HepG2 (cell line): ENCODE results near the gene TCTA. TPM values are rescaled to one million over a fixed set of nuclear protein-coding genes. Genes with fewer than 3 reads are reported as not detected.

Experiments
- ATAC-seq: fragments of 200-7000 bp; cut with Tn5 transposase; 3 replicates; pipeline ENCODE4 v1.9.1; 2020; ENCODE audit warnings: mild to moderate bottlenecking, moderate library complexity
- BruUV-seq: library from RNA; stranded (reverse); fragments of 400-500 nt; replicated peaks from 2 replicates; lab custom pipeline; 2021; lab: Mats Ljungman, UMichigan
- CTCF ChIA-PET: fragments of 300-600 bp; formaldehyde crosslinking; extraction: SDS; loops from one replicate; lab custom pipeline; 2021; ENCODE audit warnings: low total read pairs, inconsistent platforms, low intra/inter-chr PET ratio; lab: Yijun Ruan, JAX
- POLR2A ChIA-PET: fragments of 350-600 bp; sonication (Branson Sonifier 250); formaldehyde crosslinking; loops from one replicate; lab custom pipeline; 2020; ENCODE audit warnings: antibody characterized with exemption, inconsistent platforms; lab: Yijun Ruan, JAX
- DNase-seq: peaks from one replicate; pipeline ENCODE4 v3.0.0-alpha.2; 2015; ENCODE audit warnings: low spot score
- FAIRE-seq: peaks from 3 replicates; lab custom pipeline; 2011; peaks lifted over from hg19 to GRCh38; lab: Jason Lieb, UNC
- H2AFZ ChIP-seq: one replicate; pipeline ENCODE4 v1.6.1; 2011; ENCODE audit warnings: low read length, inconsistent platforms
- H3K27ac ChIP-seq: fragments of 300-600 bp; 3 replicates; pipeline ENCODE4 v1.8.0; 2011; ENCODE audit warnings: mixed run types, mild to moderate bottlenecking, mixed read lengths, low read length, inconsistent platforms; ENCODE audit not compliant: insufficient read depth; ENCODE audit errors: extremely low read length
- H3K27me3 ChIP-seq, 2 experiments: fragments of 200-600 bp in 1 of 2; 2 replicates in 1 of 2; 3 replicates in 1 of 2; pipeline versions ENCODE4 v1.6.0 to v1.8.0; 2011; ENCODE audit warnings: low read length in 2 of 2, mild to moderate bottlenecking in 2 of 2, moderate library complexity in 2 of 2, inconsistent platforms in 1 of 2; ENCODE audit not compliant: insufficient read depth in 2 of 2, control insufficient read depth in 1 of 2
- H3K36me3 ChIP-seq, 2 experiments: fragments of 200-600 bp in 1 of 2; replicated peaks in 1 of 2; 2 replicates in 1 of 2; 3 replicates in 1 of 2; pipeline versions ENCODE4 v1.5.1 to v1.8.0; 2011; ENCODE audit warnings: low read length in 2 of 2, inconsistent platforms in 1 of 2; ENCODE audit not compliant: insufficient read depth in 2 of 2, control insufficient read depth in 1 of 2
- H3K4me1 ChIP-seq: 2 replicates; pipeline ENCODE4 v1.5.1; 2012; ENCODE audit warnings: low read length, inconsistent platforms; ENCODE audit not compliant: insufficient read depth
- H3K4me2 ChIP-seq: 2 replicates; pipeline ENCODE4 v1.6.0; 2011; ENCODE audit warnings: low read depth, low read length, inconsistent platforms
- H3K4me3 ChIP-seq, 3 experiments: fragments of 200-600 bp in 1 of 3; sonication (generic), shearing (Covaris generic) in 1 of 3; replicated peaks in 1 of 3; 2 replicates each; pipeline ENCODE4 v1.5.1; 2011 to 2016; ENCODE audit warnings: low read length in 3 of 3, inconsistent platforms in 2 of 3, low read depth in 2 of 3, mild to moderate bottlenecking in 2 of 3, control low read depth in 1 of 3, mixed read lengths in 1 of 3; ENCODE audit not compliant: insufficient read depth in 1 of 3
- H3K79me2 ChIP-seq: one replicate; pipeline ENCODE4 v1.6.1; 2011; ENCODE audit warnings: low read length, inconsistent platforms; ENCODE audit not compliant: insufficient read depth
- H3K9ac ChIP-seq: 2 replicates; pipeline ENCODE4 v1.6.0; 2011; ENCODE audit warnings: mild to moderate bottlenecking, low read depth, low read length, inconsistent platforms; ENCODE audit not compliant: insufficient read depth
- H3K9me3 ChIP-seq: 2 replicates; pipeline ENCODE4 v1.5.1; 2012; ENCODE audit warnings: mild to moderate bottlenecking, low read length
- H4K20me1 ChIP-seq: 2 replicates; pipeline ENCODE4 v1.6.0; 2011; ENCODE audit warnings: inconsistent platforms, mild to moderate bottlenecking, low read length, moderate library complexity; ENCODE audit not compliant: insufficient read depth
- HOXA3 ChIP-seq: sonication (generic); formaldehyde crosslinking; IDR thresholded peaks from 2 replicates; pipeline ENCODE4 v1.5.0; 2020; ENCODE audit warnings: missing genetic modification reagents
- NKX3-1 ChIP-seq: sonication (generic); formaldehyde crosslinking; IDR thresholded peaks from 2 replicates; pipeline ENCODE4 v1.5.0; 2020; ENCODE audit warnings: missing genetic modification reagents
- SATB2 ChIP-seq: sonication (generic); formaldehyde crosslinking; IDR thresholded peaks from 2 replicates; pipeline ENCODE4 v1.5.0; 2020; ENCODE audit warnings: missing genetic modification reagents
- ZMYM4 ChIP-seq: sonication (generic); formaldehyde crosslinking; IDR thresholded peaks from 2 replicates; pipeline ENCODE4 v1.8.1; 2023; ENCODE audit warnings: mild to moderate bottlenecking, missing genetic modification reagents
- ZNF142 ChIP-seq: sonication (generic); formaldehyde crosslinking; IDR thresholded peaks from 2 replicates; pipeline ENCODE4 v1.4.0; 2020; ENCODE audit warnings: missing genetic modification reagents
- ZNF292 ChIP-seq: sonication (generic); formaldehyde crosslinking; IDR thresholded peaks from 2 replicates; pipeline ENCODE4 v1.8.1; 2022; ENCODE audit warnings: mild to moderate bottlenecking, low read depth, missing genetic modification reagents, borderline replicate concordance
- ZNF33A ChIP-seq: sonication (generic); formaldehyde crosslinking; IDR thresholded peaks from 2 replicates; pipeline ENCODE4 v1.5.1; 2020; ENCODE audit warnings: missing genetic modification reagents, mild to moderate bottlenecking, moderate library complexity, borderline replicate concordance
- ZNF7 ChIP-seq: IDR thresholded peaks from 2 replicates; pipeline ENCODE4 v1.6.1; 2016; ENCODE audit warnings: missing biosample characterization, missing genetic modification reagents
- WGBS: methylation state at CpG from one replicate; pipeline ENCODE4 v1.1.6; 2017; ENCODE audit warnings: low lambda C conversion rate; 5-methylcytosine and 5-hydroxymethylcytosine counted together
- in situ Hi-C: cut with HindIII; loops from 2 replicates; pipeline ENCODE4 v1.10.0; 2017; ENCODE audit warnings: low pct_unique_long_range_greater_than_20kb; ENCODE audit not compliant: extremely low pct_ligation_motif_present
- intact Hi-C: fragments of 100-400 bp; cut with micrococcal nuclease; formaldehyde crosslinking; loops from one replicate; pipeline ENCODE4 v1.10.0; 2022; ENCODE audit not compliant: unreplicated experiment
- polyA plus RNA-seq, 8 experiments: library from polyadenylated mRNA; depleted of rRNA in 3 of 8; stranded (reverse) in 7 of 8; unstranded in 1 of 8; fragments of >200 nt; fragmentation: Illumina TruSeq in 4 of 8; extraction: Trizol in 4 of 8; gene quantifications; 2 replicates each; pipeline versions ENCODE4 v1.2.1 to v1.2.3, GENCODE V29; 2011 to 2016; ENCODE audit warnings: low read depth in 4 of 8, missing spikeins in 1 of 8, mixed read lengths in 1 of 8; ENCODE audit not compliant: insufficient read depth in 1 of 8
- total RNA-seq, 5 experiments: library from RNA; depleted of rRNA; stranded (reverse); fragments of >200 nt; fragmentation: Illumina TruSeq; extraction: Trizol; gene quantifications; 2 replicates each; pipeline ENCODE4 v1.2.3, GENCODE V29; 2016; ENCODE audit warnings: low read depth in 1 of 5

The TCTA gene
- total and polyA plus RNA-seq, 2 of the 13 experiments (the other 11 are each of a cell fraction or from before 2014, with no cell fraction given): 8.3 to 13.2 TPM

- TF ChIP-seq NKX3-1: no peak
- TF ChIP-seq HOXA3 (CRISPR knock-in tag): 0 out of 2 replicates have a peak, but pooled peaks have one; percentile 13
- H3K4me2 ChIP-seq: peak overlapping the region; percentile 98
- in situ Hi-C loops (no loop called here), intact Hi-C loops (loop anchor here (2.0 to 5.0 kb wide), 3 partner anchors 35 to 321 kb away; partner anchors contain the start of genes GPX1 and QRICH1)
- WGBS: 83% methylated on average over 6 of the region's 6 CpGs
- peaks cover 48% of the 10 kb centered on the region for H3K79me2 ChIP-seq
- peaks cover 0 to 6% of the 10 kb centered on the region in 2 experiments; a peak in 2 of 5 replicates for H3K36me3 ChIP-seq
- no peaks in the 10 kb centered on the region for H3K9me3 ChIP-seq
- H3K4me3 ChIP-seq: peak overlapping the region; percentile 79 to 93 (median 88); a peak in 3 of 6 replicates
- no peak for ATAC-seq
- peak overlapping the region; percentile 98 for H3K9ac ChIP-seq
- DNase-seq: no peak
- H4K20me1 ChIP-seq: peaks cover 20% of the 10 kb centered on the region
- no peak for FAIRE-seq
- POLR2A ChIA-PET: interaction anchor here (1.1 to 3.1 kb wide), 4 partner anchors 9 to 36 kb away, joined by 4 to 48 read pairs (median 22); partner anchors contain the start of genes AMT and NICN1
- BruUV-seq: no TSS peak
- H3K4me1 ChIP-seq: peaks cover 40% of the 10 kb centered on the region
- H3K27ac ChIP-seq: peak overlapping the region; percentile 91
- no peak overlapping the region for H2AFZ ChIP-seq
- CTCF ChIA-PET: no interaction called here
- no peaks in the 10 kb centered on the region; a peak in 1 of 5 replicates for H3K27me3 ChIP-seq
Observed at GRCh38 chr3:49413338-49413734, 1.1 kb downstream of the TCTA start.

GRCh38 chr3:49414753-49415152, 2.5 kb downstream of the TCTA start:
- H3K27ac ChIP-seq: no peak overlapping the region
- POLR2A ChIA-PET: interaction anchor here (0.9 to 3.1 kb wide), 3 partner anchors 8 to 17 kb away, joined by 5 to 9 read pairs (median 8); partner anchors contain the start of genes AMT and NICN1
- no peak for FAIRE-seq
- WGBS: 75% methylated on average over 1 of the region's 2 CpGs
- H3K36me3 ChIP-seq: peaks cover 0 to 6% of the 10 kb centered on the region in 2 experiments; a peak in 2 of 5 replicates
- H3K27me3 ChIP-seq: no peaks in the 10 kb centered on the region; a peak in 1 of 5 replicates
- no peak overlapping the region for H3K4me2 ChIP-seq
- no TSS peak for BruUV-seq
- in situ Hi-C loops: no loop called here
- intact Hi-C loops: loop anchor here (5.0 kb wide), 2 partner anchors 57 to 322 kb away; partner anchors contain the start of genes GPX1 and QRICH1
- H3K79me2 ChIP-seq: peaks cover 34% of the 10 kb centered on the region
- DNase-seq: no peak
- H3K9me3 ChIP-seq: no peaks in the 10 kb centered on the region
- CTCF ChIA-PET: interaction anchor here (1.9 kb wide), 1 partner anchor 34 kb away, joined by 15 read pairs; no protein-coding TSS in a partner anchor
- no peak for TF ChIP-seq SATB2 (CRISPR knock-in tag)
- no peak for TF ChIP-seq ZNF7 (CRISPR knock-in tag)
- TF ChIP-seq ZMYM4 (CRISPR knock-in tag): no peak
- TF ChIP-seq ZNF292: no peak
- TF ChIP-seq ZNF33A (CRISPR knock-in tag): no peak
- TF ChIP-seq ZNF142 (CRISPR knock-in tag): no peak
- no peak for ATAC-seq
- H3K9ac ChIP-seq: no peak overlapping the region
- no peak overlapping the region for H2AFZ ChIP-seq
- peaks cover 14% of the 10 kb centered on the region for H4K20me1 ChIP-seq
- peaks cover 41% of the 10 kb centered on the region for H3K4me1 ChIP-seq
- no peak overlapping the region for H3K4me3 ChIP-seq
